ENCODE measurements around the gene HESX1. TPM values are rescaled to one million over a fixed set of nuclear protein-coding genes. Genes with fewer than 3 reads are reported as not detected.

HESX1 gene
- total and polyA plus RNA-seq, 2 of the 8 experiments (the other 6 are each of a cell fraction or from before 2014, with no cell fraction given): 7.1 to 12.0 TPM

DNA sequence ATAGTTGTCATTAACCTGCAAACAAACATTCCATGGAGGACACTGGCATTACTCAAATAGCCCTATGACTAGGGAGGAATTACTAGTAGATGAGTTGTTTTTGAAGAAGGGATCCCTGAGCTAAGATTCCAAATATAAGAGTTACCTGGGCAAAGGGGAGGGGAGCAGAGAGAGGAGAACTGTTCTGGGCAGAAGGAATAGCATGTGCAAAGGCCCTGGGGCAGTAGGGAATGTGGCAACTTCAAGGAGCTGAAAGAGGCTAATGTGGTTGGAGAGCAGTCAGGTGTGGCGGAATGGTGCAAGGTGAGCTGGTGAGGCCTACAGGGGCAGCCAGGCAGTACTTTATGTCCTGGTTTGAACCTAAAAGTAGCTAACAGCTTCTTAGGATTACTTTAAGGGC lies 28.8 kb downstream of the HESX1 start:
- WGBS, 2 experiments (ENCODE audit: extremely low coverage in 1 of 2, insufficient coverage in 1 of 2, insufficient read length in 1 of 2, insufficient replicate concordance in 2 of 2, low coverage in 1 of 2, low lambda C conversion rate in 2 of 2, missing lambda C conversion rate in 1 of 2): 94% methylated on average over 1 of the region's 1 CpG; no CpG with 5 or more reads in 1 of the 2 experiments
- H3K4me1 ChIP-seq (replicated peaks in 1 of 4; ENCODE audit: control insufficient read depth in 3 of 4, insufficient read depth in 4 of 4, low read length in 3 of 4): peaks cover under 1 to 4% (median 3%) of the 10 kb centered on the region in 4 experiments; a peak in 5 of 7 replicates
- no peak overlapping the region for H3K27ac ChIP-seq (ENCODE audit: low read depth, low read length)
- 0 out of 4 replicates have a peak overlapping the region, but pooled peaks of 1 of the 2 experiments have one; percentile 14 for H3K4me2 ChIP-seq (ENCODE audit: insufficient read depth in 1 of 2, low read depth in 2 of 2, low read length in 2 of 2)
- no peak overlapping the region for H2BK20ac ChIP-seq (ENCODE audit: low read length)
- H2AFZ ChIP-seq (ENCODE audit: low read length): no peak overlapping the region
- H3K18ac ChIP-seq (ENCODE audit: extremely low read depth, low read length): no peak overlapping the region
- H3K79me1 ChIP-seq (ENCODE audit: low read depth, low read length): no peaks in the 10 kb centered on the region
- H2BK15ac ChIP-seq (ENCODE audit: low read length): no peak overlapping the region
- H3K27me3 ChIP-seq (replicated peaks in 1 of 4; ENCODE audit: control insufficient read depth in 3 of 4, extremely low read depth in 1 of 4, insufficient read depth in 3 of 4, low read length in 3 of 4): peaks cover 0 to 5% (median 0%) of the 10 kb centered on the region in 4 experiments; a peak in 3 of 7 replicates
- H3K4me3 ChIP-seq (ENCODE audit: extremely low read depth in 1 of 4, insufficient read depth in 2 of 4, low read depth in 3 of 4, low read length in 4 of 4): no peak overlapping the region
- H3K56ac ChIP-seq (replicated peaks; ENCODE audit: insufficient read length, low read depth, low read length): no peak overlapping the region
- ChIA-PET POLR2A (ENCODE audit: partially characterized antibody) (interaction anchor here (0.9 to 1.9 kb wide), 3 partner anchors 16 to 30 kb away, joined by 3 to 6 read pairs (median 3); no protein-coding TSS in a partner anchor), CTCF (ENCODE audit: partially characterized antibody) (interaction anchor here (0.6 to 6.6 kb wide), 34 partner anchors 9 to 628 kb away, joined by 3 to 64 read pairs (median 7); partner anchors contain the start of gene APPL1)
- no peak overlapping the region for H2BK5ac ChIP-seq (ENCODE audit: low read depth, low read length)
- H4K91ac ChIP-seq (replicated peaks; ENCODE audit: insufficient read length, low read length): no peak overlapping the region
- no peak overlapping the region for H3K23ac ChIP-seq (ENCODE audit: insufficient read length)
- H4K20me1 ChIP-seq (replicated peaks in 1 of 2; ENCODE audit: control insufficient read depth in 1 of 2, insufficient read depth in 2 of 2, low read length in 2 of 2): no peaks in the 10 kb centered on the region
- no peak overlapping the region for H4K8ac ChIP-seq (ENCODE audit: extremely low read depth, insufficient read depth, low read length)
- no peak overlapping the region for H4K5ac ChIP-seq (ENCODE audit: insufficient read length, low read depth, low read length)
- no peaks in the 10 kb centered on the region for H3K79me2 ChIP-seq (ENCODE audit: control insufficient read depth in 1 of 2, insufficient read depth in 2 of 2, low read length in 2 of 2)
- H3K9ac ChIP-seq (replicated peaks in 1 of 4; ENCODE audit: extremely low read depth in 1 of 4, low read depth in 3 of 4, low read length in 3 of 4): no peak overlapping the region
- no peak overlapping the region for H2BK12ac ChIP-seq (ENCODE audit: low read depth, low read length)
- DNase-seq (ENCODE audit: low read depth in 1 of 2, low spot score in 2 of 2): no peak
- no peak overlapping the region for H3K4ac ChIP-seq (replicated peaks; ENCODE audit: insufficient read length, low read depth, low read length)
- H3K23me2 ChIP-seq (ENCODE audit: low read depth, low read length): peaks cover 4% of the 10 kb centered on the region
- H2AK5ac ChIP-seq (ENCODE audit: low read depth, low read length): no peak overlapping the region
- FAIRE-seq: no peak
- H3K9me3 ChIP-seq (ENCODE audit: insufficient read depth in 2 of 2, low read depth in 1 of 2, low read length in 1 of 2): no peaks in the 10 kb centered on the region
- no peak overlapping the region for H3K14ac ChIP-seq (ENCODE audit: insufficient read length)
- 0 out of 4 replicates have a peak, but pooled peaks of 1 of the 2 experiments have one; percentile 19 for TF ChIP-seq HDAC2 (IDR thresholded peaks at IDR 0.05; ENCODE audit: borderline replicate concordance in 1 of 2, low read depth in 2 of 2, low read length in 2 of 2)
- peak; percentile 88; the same call in 1 of the 2 replicates for TF ChIP-seq KDM1A (IDR thresholded peaks at IDR 0.05; ENCODE audit: borderline replicate concordance, low read length)
- TF ChIP-seq, protein P1, sequence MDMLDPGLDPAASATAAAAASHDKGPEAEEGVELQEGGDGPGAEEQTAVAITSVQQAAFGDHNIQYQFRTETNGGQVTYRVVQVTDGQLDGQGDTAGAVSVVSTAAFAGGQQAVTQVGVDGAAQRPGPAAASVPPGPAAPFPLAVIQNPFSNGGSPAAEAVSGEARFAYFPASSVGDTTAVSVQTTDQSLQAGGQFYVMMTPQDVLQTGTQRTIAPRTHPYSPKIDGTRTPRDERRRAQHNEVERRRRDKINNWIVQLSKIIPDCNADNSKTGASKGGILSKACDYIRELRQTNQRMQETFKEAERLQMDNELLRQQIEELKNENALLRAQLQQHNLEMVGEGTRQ (IDR thresholded peaks at IDR 0.05; ENCODE audit: low read length): no peak
- no peaks in the 10 kb centered on the region for H3K36me3 ChIP-seq (ENCODE audit: control insufficient read depth in 2 of 4, insufficient read depth in 4 of 4, low read length in 3 of 4)
- H2BK120ac ChIP-seq (replicated peaks; ENCODE audit: low read depth, low read length): no peak overlapping the region

All from H1 (cell line).